ENCODE data around the gene ZNF574. TPM values are rescaled to one million over a fixed set of nuclear protein-coding genes. Genes with fewer than 3 reads are reported as not detected.

The ZNF574 gene
- total RNA-seq, 4 donors from 2014 or later: 14.4 to 25.3 (median 17.1) TPM

GRCh38 chr19:42121036-42121621 lies 45.2 kb downstream of the ZNF574 start:
- peaks cover 14% of the 10 kb centered on the region for H3K27me3 ChIP-seq
- H3K27ac ChIP-seq: no peak overlapping the region
- H3K36me3 ChIP-seq: no peaks in the 10 kb centered on the region
- peaks cover 0 to 5% (median 0%) of the 10 kb centered on the region in 3 donors for H3K4me1 ChIP-seq
- 57 to 61% methylated on average over 1 to 4 of the region's 5 CpGs for WGBS, 2 donors (ENCODE audit: low coverage in 1 of 2)
- H3K9me3 ChIP-seq: no peaks in the 10 kb centered on the region
- H3K4me3 ChIP-seq: no peak overlapping the region
- ATAC-seq: no peak
- TF ChIP-seq EP300 (IDR thresholded peaks at IDR 0.05): no peak
- TF ChIP-seq POLR2A (IDR thresholded peaks at IDR 0.05): no peak
- no peak for TF ChIP-seq POLR2AphosphoS5 (IDR thresholded peaks at IDR 0.05)
- no peak for TF ChIP-seq CTCF (IDR thresholded peaks at IDR 0.05)

- 33% methylated on average over 1 of the region's 8 CpGs; no CpG with 5 or more reads in 1 of the 2 donors for WGBS, 2 donors (ENCODE audit: low coverage in 1 of 2)
- Histone ChIP-seq H3K9me3 (no peaks in the 10 kb centered on the region), H3K4me3 (no peak overlapping the region), H3K27ac (no peak overlapping the region), H3K4me1 (peaks cover 0 to 5% (median 0%) of the 10 kb centered on the region in 3 donors), H3K36me3 (no peaks in the 10 kb centered on the region), H3K27me3 (peaks cover 15% of the 10 kb centered on the region)
- TF ChIP-seq POLR2AphosphoS5 (IDR thresholded peaks at IDR 0.05) (no peak), POLR2A (IDR thresholded peaks at IDR 0.05) (no peak), CTCF (IDR thresholded peaks at IDR 0.05) (no peak), EP300 (IDR thresholded peaks at IDR 0.05) (no peak)
- no peak for ATAC-seq
These were observed 45.7 kb downstream of the ZNF574 start for GRCh38 chr19:42121656-42122069.

- no peak overlapping the region for H3K27ac ChIP-seq
- peaks cover 0 to 5% (median 0%) of the 10 kb centered on the region in 3 donors for H3K4me1 ChIP-seq
- TF ChIP-seq POLR2A (IDR thresholded peaks at IDR 0.05) (no peak), CTCF (IDR thresholded peaks at IDR 0.05) (no peak), EP300 (IDR thresholded peaks at IDR 0.05) (no peak), POLR2AphosphoS5 (IDR thresholded peaks at IDR 0.05) (no peak)
- H3K27me3 ChIP-seq: peaks cover 22% of the 10 kb centered on the region
- H3K36me3 ChIP-seq: no peaks in the 10 kb centered on the region
- ATAC-seq: no peak
- WGBS, 2 donors (ENCODE audit: low coverage in 1 of 2): 79 to 83% methylated on average over 5 to 9 of the region's 17 CpGs
- no peaks in the 10 kb centered on the region for H3K9me3 ChIP-seq
- no peak overlapping the region for H3K4me3 ChIP-seq
These were observed 47.0 kb downstream of the ZNF574 start for GRCh38 chr19:42122691-42123607.

GRCh38 chr19:42123765-42124164 lies 47.8 kb downstream of the ZNF574 start:
- no peak for TF ChIP-seq POLR2A (IDR thresholded peaks at IDR 0.05)
- no peak for TF ChIP-seq POLR2AphosphoS5 (IDR thresholded peaks at IDR 0.05)
- TF ChIP-seq CTCF (IDR thresholded peaks at IDR 0.05): no peak
- no peak for TF ChIP-seq EP300 (IDR thresholded peaks at IDR 0.05)
- H3K36me3 ChIP-seq: no peaks in the 10 kb centered on the region
- peaks cover 0 to 5% (median 0%) of the 10 kb centered on the region in 3 donors for H3K4me1 ChIP-seq
- no peaks in the 10 kb centered on the region for H3K9me3 ChIP-seq
- H3K27me3 ChIP-seq: peaks cover 22% of the 10 kb centered on the region
- whole genome bisulfite sequencing, 2 donors (ENCODE audit: low coverage in 1 of 2): no CpG with 5 or more reads among the region's 1 CpG
- H3K27ac ChIP-seq: no peak overlapping the region
- ATAC-seq: no peak
- no peak overlapping the region for H3K4me3 ChIP-seq
